ENCODE results near the gene ZDHHC20. TPM values are rescaled to one million over a fixed set of nuclear protein-coding genes. Genes with fewer than 3 reads are reported as not detected.

ZDHHC20 gene
- total and polyA plus RNA-seq, 12 donors: 6.3 to 28.5 (median 13.9) TPM

DNA sequence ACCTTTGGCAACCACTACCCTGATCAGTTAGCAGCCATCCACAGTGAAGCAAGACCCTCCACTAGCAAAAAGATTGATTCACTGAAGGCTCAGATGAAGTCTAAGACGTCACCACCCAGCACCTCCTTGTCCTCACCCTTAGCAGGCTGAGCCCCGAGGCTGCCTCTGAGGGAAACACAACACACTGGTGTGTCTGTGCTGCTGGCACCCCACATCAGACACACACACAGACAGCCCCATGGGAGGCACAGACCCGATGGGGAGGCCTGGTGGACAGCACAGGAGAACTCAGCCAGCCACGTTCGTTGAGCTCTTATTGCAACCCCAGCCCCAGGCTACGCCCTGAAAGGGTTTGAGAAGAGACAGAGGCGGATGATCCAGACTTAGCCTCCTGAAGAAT lies 94.7 kb downstream of the ZDHHC20 start:
- Histone ChIP-seq H3K4me3 (no peak overlapping the region), H3K27ac (no peak overlapping the region), H3K36me3 (no peaks in the 10 kb centered on the region), H3K4me1 (no peaks in the 10 kb centered on the region), H3K27me3 (no peaks in the 10 kb centered on the region), H3K9me3 (peaks cover 0 to 15% (median 0%) of the 10 kb centered on the region in 11 donors)
- no peak for DNase-seq
- TF ChIP-seq, protein P1, sequence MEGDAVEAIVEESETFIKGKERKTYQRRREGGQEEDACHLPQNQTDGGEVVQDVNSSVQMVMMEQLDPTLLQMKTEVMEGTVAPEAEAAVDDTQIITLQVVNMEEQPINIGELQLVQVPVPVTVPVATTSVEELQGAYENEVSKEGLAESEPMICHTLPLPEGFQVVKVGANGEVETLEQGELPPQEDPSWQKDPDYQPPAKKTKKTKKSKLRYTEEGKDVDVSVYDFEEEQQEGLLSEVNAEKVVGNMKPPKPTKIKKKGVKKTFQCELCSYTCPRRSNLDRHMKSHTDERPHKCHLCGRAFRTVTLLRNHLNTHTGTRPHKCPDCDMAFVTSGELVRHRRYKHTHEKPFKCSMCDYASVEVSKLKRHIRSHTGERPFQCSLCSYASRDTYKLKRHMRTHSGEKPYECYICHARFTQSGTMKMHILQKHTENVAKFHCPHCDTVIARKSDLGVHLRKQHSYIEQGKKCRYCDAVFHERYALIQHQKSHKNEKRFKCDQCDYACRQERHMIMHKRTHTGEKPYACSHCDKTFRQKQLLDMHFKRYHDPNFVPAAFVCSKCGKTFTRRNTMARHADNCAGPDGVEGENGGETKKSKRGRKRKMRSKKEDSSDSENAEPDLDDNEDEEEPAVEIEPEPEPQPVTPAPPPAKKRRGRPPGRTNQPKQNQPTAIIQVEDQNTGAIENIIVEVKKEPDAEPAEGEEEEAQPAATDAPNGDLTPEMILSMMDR (IDR thresholded peaks at IDR 0.05): no peak
- intact Hi-C loops (cut with DNase I): no loop called here
- ATAC-seq: no peak
- WGBS, 2 donors: 87 to 88% methylated on average over 7 of the region's 7 CpGs

DNA sequence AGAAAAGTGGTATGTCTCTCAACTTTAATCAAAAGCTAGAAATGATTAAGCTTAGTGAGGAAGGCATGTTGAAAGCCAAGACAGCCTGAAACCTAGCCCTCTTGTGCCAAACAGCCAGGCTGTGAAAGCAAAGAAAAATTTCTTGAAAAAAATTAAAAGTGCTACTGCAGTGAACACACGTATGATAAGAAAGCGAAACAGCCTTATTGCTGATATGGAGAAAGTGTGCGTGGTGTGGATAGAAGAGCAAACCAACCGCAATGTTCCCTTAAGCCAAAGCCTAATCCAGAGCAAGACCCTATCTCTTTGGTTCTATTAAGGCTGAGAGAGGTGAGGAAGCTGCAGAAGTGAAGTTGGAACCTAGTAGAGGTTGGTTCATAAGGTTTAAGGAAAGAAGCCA lies 96.4 kb downstream of the ZDHHC20 start:
- TF ChIP-seq, protein P1 (IDR thresholded peaks at IDR 0.05): no peak
- Histone ChIP-seq H3K27ac (no peak overlapping the region), H3K27me3 (no peaks in the 10 kb centered on the region), H3K4me1 (no peaks in the 10 kb centered on the region), H3K36me3 (no peaks in the 10 kb centered on the region), H3K4me3 (no peak overlapping the region), H3K9me3 (peaks cover 0 to 15% (median 0%) of the 10 kb centered on the region in 11 donors)
- intact Hi-C loops (cut with DNase I): no loop called here
- no peak for DNase-seq
- WGBS, 2 donors: 91 to 93% methylated on average over 4 of the region's 4 CpGs
- no peak for ATAC-seq

DNA sequence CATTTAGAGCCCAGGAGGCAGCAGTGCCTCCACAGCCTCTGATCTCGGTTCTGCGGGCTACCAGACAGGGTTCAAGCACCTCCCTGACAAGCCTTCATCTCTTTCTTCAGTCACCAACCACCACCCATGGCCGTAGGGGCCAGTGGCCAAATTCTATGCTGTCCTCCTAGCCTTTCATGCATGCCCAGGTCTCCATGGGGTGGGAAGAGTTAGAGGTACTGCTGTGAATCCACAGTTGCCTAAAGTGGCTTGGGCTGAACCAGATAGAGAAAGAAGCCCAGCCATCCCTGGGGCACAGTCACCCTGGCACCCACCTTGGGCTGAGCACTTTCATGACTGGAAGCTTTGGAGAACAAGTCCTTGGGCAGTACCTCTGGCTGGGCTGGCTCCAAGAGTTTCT lies 97.4 kb downstream of the ZDHHC20 start:
- intact Hi-C loops (cut with DNase I): no loop called here
- TF ChIP-seq, protein P1 (IDR thresholded peaks at IDR 0.05): no peak
- DNase-seq (no peak), ATAC-seq (no peak)
- Histone ChIP-seq H3K27ac (no peak overlapping the region), H3K4me3 (no peak overlapping the region), H3K9me3 (peaks cover 0 to 15% (median 0%) of the 10 kb centered on the region in 11 donors), H3K4me1 (no peaks in the 10 kb centered on the region), H3K27me3 (no peaks in the 10 kb centered on the region), H3K36me3 (no peaks in the 10 kb centered on the region)
- WGBS, 2 donors: 80 to 81% methylated on average over 3 of the region's 3 CpGs

DNA sequence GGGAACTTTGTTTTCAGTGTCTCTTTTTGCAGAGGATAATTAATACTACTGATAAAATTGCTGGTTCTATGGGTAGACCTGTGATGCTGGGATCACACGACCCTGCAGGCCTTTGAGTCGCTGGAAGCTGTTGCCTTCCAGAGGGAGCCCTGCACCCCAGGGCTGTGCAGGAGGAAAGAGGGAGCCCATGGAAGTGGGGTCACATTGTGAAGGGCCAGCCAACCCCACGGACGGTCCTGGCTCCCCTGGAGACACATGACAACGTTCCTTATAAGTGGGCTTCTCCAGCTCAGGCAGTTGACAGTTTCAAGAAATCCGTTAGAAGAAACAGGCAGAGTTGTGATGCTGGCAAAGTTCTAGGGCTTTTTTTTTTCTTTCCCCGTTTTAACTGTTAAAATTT lies 98.0 kb downstream of the ZDHHC20 start:
- TF ChIP-seq, protein P1 (IDR thresholded peaks at IDR 0.05): no peak
- no peak for DNase-seq

More for the DNA sequence above, 98.0 kb downstream of the ZDHHC20 start:
- H3K27ac ChIP-seq: no peak overlapping the region
- H3K9me3 ChIP-seq: peaks cover 0 to 15% (median 0%) of the 10 kb centered on the region in 11 donors
- ATAC-seq: no peak
- H3K27me3 ChIP-seq: no peaks in the 10 kb centered on the region
- H3K4me3 ChIP-seq: no peak overlapping the region
- H3K4me1 ChIP-seq: no peaks in the 10 kb centered on the region
- intact Hi-C loops (cut with DNase I): no loop called here
- H3K36me3 ChIP-seq: no peaks in the 10 kb centered on the region
- WGBS, 2 donors: 73 to 79% methylated on average over 7 of the region's 7 CpGs
